ENCODE results near the gene TSPAN1.
"Not testable (repeated sequence)": the region's sequence is repeated elsewhere in the genome, so short reads cannot be mapped to it uniquely, and the experiment has no call there.

Gene TSPAN1

DNA sequence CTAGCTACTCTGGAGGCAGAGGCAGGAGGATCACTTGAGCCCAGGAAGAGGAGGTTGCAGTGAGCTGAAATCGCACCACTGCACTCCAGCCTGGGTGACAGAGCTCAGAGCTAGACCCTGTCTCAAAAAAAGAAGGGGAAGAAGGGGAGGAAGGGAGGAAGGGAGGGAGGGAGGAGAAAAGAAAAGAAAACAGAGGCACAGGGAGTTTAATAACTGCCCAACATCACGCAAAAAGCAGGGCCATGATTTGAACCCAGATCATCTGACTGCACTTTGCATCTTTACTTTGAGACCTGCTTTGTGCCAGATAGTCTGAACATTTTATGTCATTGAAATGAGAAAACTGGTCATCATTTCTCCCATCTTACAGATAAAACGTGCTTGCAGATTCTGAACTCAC lies 30.3 kb downstream of the TSPAN1 start:
- no peak for TF ChIP-seq POLR2A (IDR thresholded peaks at IDR 0.05; ENCODE audit: low read depth, low read length)
- FAIRE-seq: no peak
- no peak for DNase-seq (ENCODE audit: insufficient read length)

GRCh38 chr1:46205791-46206190 lies 30.9 kb downstream of the TSPAN1 start:
- DNase-seq (ENCODE audit: insufficient read length) (no peak), FAIRE-seq (no peak)
- no peak for TF ChIP-seq TAF1 (IDR thresholded peaks at IDR 0.05; ENCODE audit: borderline replicate concordance, low read depth, low read length)
- no peak for TF ChIP-seq POLR2A (IDR thresholded peaks at IDR 0.05; ENCODE audit: low read depth, low read length)
- TF ChIP-seq POLR2AphosphoS5 (IDR thresholded peaks at IDR 0.05; ENCODE audit: low read depth, low read length): no peak

DNA sequence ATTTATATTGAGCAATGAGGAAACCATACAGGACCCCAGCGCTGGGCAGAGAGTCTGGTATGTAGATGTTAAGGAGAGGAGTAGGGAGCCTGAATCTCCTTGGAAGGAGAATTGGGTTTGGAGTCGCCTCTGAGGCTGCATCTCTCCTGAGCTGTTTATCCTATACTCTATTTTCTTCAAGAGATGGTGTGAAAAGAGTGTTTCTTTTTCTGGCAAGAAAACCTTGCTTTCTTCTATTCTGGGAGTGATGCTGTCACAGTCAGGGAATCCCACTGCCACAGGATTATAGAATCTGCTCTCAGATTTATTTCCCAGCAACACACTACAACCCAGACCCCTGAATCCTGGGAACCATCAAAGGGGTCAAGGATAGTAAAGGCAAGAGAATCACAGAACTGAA lies 31.5 kb downstream of the TSPAN1 start:
- FAIRE-seq (no peak), DNase-seq (ENCODE audit: insufficient read length) (no peak)
- TF ChIP-seq POLR2AphosphoS5 (IDR thresholded peaks at IDR 0.05; ENCODE audit: low read depth, low read length) (no peak), TAF1 (IDR thresholded peaks at IDR 0.05; ENCODE audit: borderline replicate concordance, low read depth, low read length) (no peak), POLR2A (IDR thresholded peaks at IDR 0.05; ENCODE audit: low read depth, low read length) (no peak)

- FAIRE-seq (no peak), DNase-seq (ENCODE audit: insufficient read length) (no peak)
- no peak for TF ChIP-seq POLR2AphosphoS5 (IDR thresholded peaks at IDR 0.05; ENCODE audit: low read depth, low read length)
- TF ChIP-seq POLR2A (IDR thresholded peaks at IDR 0.05; ENCODE audit: low read depth, low read length): no peak
- no peak for TF ChIP-seq TAF1 (IDR thresholded peaks at IDR 0.05; ENCODE audit: borderline replicate concordance, low read depth, low read length)
Observed at GRCh38 chr1:46210561-46210960, 35.7 kb downstream of the TSPAN1 start.

DNA sequence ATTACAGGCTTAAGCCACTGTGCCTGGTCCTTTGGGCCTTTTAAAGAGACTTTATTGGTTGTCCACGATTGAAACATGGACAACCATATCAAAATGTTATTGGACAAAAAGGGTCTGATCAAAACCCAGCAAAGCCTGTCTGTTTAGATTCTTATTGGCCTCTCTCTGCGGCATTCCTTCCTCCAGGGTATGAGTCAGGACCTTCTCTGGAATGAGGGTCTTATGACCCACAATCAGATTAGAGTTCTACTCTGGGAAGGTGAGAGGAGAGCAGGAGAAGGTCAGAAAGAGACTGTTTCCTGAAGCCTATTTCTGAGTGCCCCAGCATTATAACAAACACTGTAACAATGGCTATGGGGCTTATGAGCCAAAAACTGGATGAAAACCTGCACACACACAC lies 36.2 kb downstream of the TSPAN1 start:
- DNase-seq (ENCODE audit: insufficient read length) (no peak), FAIRE-seq (no peak)
- TF ChIP-seq POLR2A (IDR thresholded peaks at IDR 0.05; ENCODE audit: low read depth, low read length) (no peak), POLR2AphosphoS5 (IDR thresholded peaks at IDR 0.05; ENCODE audit: low read depth, low read length) (no peak), TAF1 (IDR thresholded peaks at IDR 0.05; ENCODE audit: borderline replicate concordance, low read depth, low read length) (no peak)

GRCh38 chr1:46215504-46215903 lies 40.6 kb downstream of the TSPAN1 start:
- TF ChIP-seq POLR2AphosphoS5 (IDR thresholded peaks at IDR 0.05; ENCODE audit: low read depth, low read length): no peak
- TF ChIP-seq POLR2A (IDR thresholded peaks at IDR 0.05; ENCODE audit: low read depth, low read length): no peak
- TF ChIP-seq TAF1 (IDR thresholded peaks at IDR 0.05; ENCODE audit: borderline replicate concordance, low read depth, low read length): no peak
- DNase-seq (ENCODE audit: insufficient read length) (no peak), FAIRE-seq (no peak)

DNA sequence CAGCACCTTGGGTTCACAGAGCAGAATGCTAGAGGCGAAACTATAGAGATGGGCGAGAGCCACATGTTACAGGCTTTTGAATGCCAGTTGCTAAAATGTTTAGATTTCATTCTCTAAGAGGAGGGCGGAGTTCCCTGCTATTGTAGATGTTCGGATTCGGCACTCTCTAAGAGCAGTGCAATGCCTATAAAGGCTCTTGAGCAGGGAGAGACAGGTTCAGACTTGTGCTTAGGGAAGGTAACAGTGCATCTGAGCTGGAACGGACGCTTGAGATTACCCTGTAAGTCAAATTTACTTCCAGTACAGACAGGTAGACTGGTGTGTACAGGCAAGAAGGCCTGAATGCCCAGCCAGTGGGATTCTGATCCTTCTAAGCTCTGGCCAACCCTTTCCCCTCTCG lies 43.6 kb downstream of the TSPAN1 start:
- no peak for TF ChIP-seq POLR2A (IDR thresholded peaks at IDR 0.05; ENCODE audit: low read depth, low read length)
- no peak for TF ChIP-seq POLR2AphosphoS5 (IDR thresholded peaks at IDR 0.05; ENCODE audit: low read depth, low read length)
- TF ChIP-seq TAF1 (IDR thresholded peaks at IDR 0.05; ENCODE audit: borderline replicate concordance, low read depth, low read length): no peak
- DNase-seq (ENCODE audit: insufficient read length): no peak
- FAIRE-seq: no peak

DNA sequence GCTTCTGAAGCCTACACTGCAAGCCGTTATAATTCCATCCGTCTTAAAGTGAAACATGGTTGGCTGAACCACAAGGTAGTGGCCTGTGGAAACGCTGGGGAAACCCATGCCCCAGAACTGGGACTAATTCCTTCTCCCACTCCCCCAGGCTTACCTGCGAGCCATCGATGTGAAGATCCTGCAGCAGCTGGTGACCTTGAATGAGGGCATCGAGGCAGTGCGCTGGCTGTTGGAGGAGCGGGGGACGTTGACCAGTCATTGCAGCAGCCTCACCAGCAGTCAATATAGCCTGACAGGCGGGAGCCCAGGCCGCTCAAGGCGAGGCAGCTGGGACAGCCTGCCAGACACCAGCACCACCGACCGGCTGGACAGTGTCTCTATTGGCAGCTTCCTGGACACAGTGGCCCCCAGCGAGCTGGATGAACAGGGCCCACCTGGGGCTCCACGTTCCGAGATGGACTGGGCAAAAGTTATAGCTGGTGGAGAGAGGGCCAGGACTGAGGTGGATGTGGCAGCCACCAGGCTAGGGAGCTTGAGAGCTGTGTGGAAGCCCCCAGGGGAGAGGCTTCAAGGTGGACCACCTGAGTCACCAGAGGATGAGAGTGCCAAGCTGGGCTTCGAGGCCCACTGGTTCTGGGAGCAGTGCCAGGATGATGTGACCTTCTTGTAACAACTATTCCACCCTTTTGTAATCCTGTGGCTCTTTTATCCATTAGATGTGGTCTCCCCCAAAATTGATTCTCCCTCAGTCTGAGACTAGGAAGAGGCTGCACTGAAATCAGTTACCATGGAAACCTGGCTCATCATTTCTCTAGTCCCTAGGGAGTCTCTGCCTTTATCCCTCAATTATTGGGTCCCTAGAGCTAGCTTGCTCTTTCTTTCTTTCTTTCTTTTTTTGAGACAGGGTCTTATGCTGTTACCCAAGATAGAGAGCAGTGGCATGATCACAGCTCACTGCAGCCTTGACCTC lies 44.9 kb downstream of the TSPAN1 start:
- no peak for DNase-seq (ENCODE audit: insufficient read length)

DNA sequence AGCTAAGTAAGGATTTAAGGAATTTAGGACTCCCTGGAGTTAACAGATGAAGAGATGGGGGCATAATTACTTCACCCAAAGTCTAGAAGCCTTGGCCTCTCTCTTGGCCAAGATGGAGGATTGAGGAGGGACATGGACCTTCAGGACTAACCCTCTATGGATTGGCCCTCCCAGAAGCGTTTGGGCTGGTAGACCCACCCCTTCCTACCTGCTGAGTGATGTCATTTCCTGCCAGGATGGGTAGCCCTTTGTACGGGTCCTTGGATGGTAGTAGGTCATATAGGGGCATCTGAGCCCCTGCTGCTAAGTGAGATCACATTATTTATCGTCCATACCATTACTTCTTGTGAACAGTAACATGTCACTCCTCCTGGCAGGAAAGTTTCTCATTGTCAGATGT lies 45.9 kb downstream of the TSPAN1 start:
- FAIRE-seq (no peak), DNase-seq (ENCODE audit: insufficient read length) (no peak)
- TF ChIP-seq POLR2AphosphoS5 (IDR thresholded peaks at IDR 0.05; ENCODE audit: low read depth, low read length): no peak
- no peak for TF ChIP-seq TAF1 (IDR thresholded peaks at IDR 0.05; ENCODE audit: borderline replicate concordance, low read depth, low read length)
- TF ChIP-seq POLR2A (IDR thresholded peaks at IDR 0.05; ENCODE audit: low read depth, low read length): no peak

More for the DNA sequence above, 44.9 kb downstream of the TSPAN1 start:
- TF ChIP-seq POLR2A (IDR thresholded peaks at IDR 0.05; ENCODE audit: low read depth, low read length) (no peak), TAF1 (IDR thresholded peaks at IDR 0.05; ENCODE audit: borderline replicate concordance, low read depth, low read length) (no peak), POLR2AphosphoS5 (IDR thresholded peaks at IDR 0.05; ENCODE audit: low read depth, low read length) (no peak)
- FAIRE-seq: no peak

- TF ChIP-seq POLR2A (IDR thresholded peaks at IDR 0.05; ENCODE audit: low read depth, low read length): no peak
- DNase-seq (ENCODE audit: insufficient read length) (no peak), FAIRE-seq (no peak)
Observed at GRCh38 chr1:46221749-46222148, 46.9 kb downstream of the TSPAN1 start.

- FAIRE-seq; DNase-seq (ENCODE audit: insufficient read length): not testable (repeated sequence)
Observed at GRCh38 chr1:46223055-46223454, 48.2 kb downstream of the TSPAN1 start.

DNA sequence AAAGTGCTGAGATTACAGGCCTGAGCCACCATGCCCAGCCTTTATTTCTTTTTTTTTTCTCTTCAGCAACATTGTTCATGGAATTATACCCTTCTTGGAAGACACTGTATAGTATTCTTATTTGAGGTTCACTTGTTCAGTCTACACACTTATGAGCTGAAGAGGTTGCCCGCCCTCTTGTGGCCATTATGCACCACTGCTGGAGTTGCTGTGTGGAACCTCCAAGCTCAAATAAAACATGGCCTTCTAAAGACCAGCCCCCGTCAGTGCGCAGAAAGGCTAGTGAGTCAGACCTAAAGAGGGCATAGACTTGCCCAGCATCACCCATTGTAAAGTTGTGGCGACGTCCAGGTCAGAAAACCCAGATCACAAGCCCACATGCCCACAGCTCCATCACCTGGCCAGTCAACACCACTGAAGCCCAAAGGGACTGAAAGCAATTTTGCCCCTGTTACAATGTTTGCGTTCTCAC lies 48.6 kb downstream of the TSPAN1 start:
- FAIRE-seq: peak; percentile 96
- no peak for TF ChIP-seq TAF1 (IDR thresholded peaks at IDR 0.05; ENCODE audit: borderline replicate concordance, low read depth, low read length)
- no peak for TF ChIP-seq POLR2A (IDR thresholded peaks at IDR 0.05; ENCODE audit: low read depth, low read length)
- no peak for TF ChIP-seq POLR2AphosphoS5 (IDR thresholded peaks at IDR 0.05; ENCODE audit: low read depth, low read length)
- no peak for DNase-seq (ENCODE audit: insufficient read length)

All from GM12892 (cell line).